Measurements from ENCODE around the gene SLU7.

Gene SLU7

GRCh38 chr5:160398806-160399205, 20.1 kb downstream of the SLU7 start:
- Histone ChIP-seq H3K27ac (ENCODE audit: low read length) (no peak overlapping the region), H3K79me2 (ENCODE audit: low read length) (no peaks in the 10 kb centered on the region), H2AFZ (ENCODE audit: low read depth, low read length) (no peak overlapping the region), H3K4me2 (ENCODE audit: low read length) (peak overlapping the region; percentile 78), H3K36me3 (replicated peaks; ENCODE audit: low read depth, low read length) (no peaks in the 10 kb centered on the region), H3K9me3 (ENCODE audit: insufficient read depth, low read length) (no peaks in the 10 kb centered on the region), H3K27me3 (ENCODE audit: low read depth, low read length) (no peaks in the 10 kb centered on the region), H3K4me1 (ENCODE audit: low read length) (peaks cover 4% of the 10 kb centered on the region; the same call in 1 of the 2 replicates), H3K4me3 (ENCODE audit: low read length) (peak overlapping the region; percentile 83), H4K20me1 (ENCODE audit: insufficient read depth, low read length) (no peaks in the 10 kb centered on the region), H3K9ac (ENCODE audit: low read length) (peak overlapping the region; percentile 72)
- TF ChIP-seq EZH2phosphoT487 (IDR thresholded peaks at IDR 0.05; ENCODE audit: low read depth) (no peak), CTCF (IDR thresholded peaks at IDR 0.05; ENCODE audit: low read depth, low read length) (no peak)

GRCh38 chr5:160397492-160397891, 21.4 kb downstream of the SLU7 start:
- TF ChIP-seq EZH2phosphoT487 (IDR thresholded peaks at IDR 0.05; ENCODE audit: low read depth) = no peak
- H3K27ac ChIP-seq (ENCODE audit: low read length) = no peak overlapping the region
- H3K9ac ChIP-seq (ENCODE audit: low read length) = no peak overlapping the region

GRCh38 chr5:160395111-160395510, 23.8 kb downstream of the SLU7 start:
- Histone ChIP-seq H3K4me3 (ENCODE audit: low read length) (no peak overlapping the region), H3K4me1 (ENCODE audit: low read length) (peaks cover 4% of the 10 kb centered on the region; the same call in 1 of the 2 replicates), H4K20me1 (ENCODE audit: insufficient read depth, low read length) (no peaks in the 10 kb centered on the region), H3K79me2 (ENCODE audit: low read length) (no peaks in the 10 kb centered on the region), H3K27ac (ENCODE audit: low read length) (no peak overlapping the region), H3K4me2 (ENCODE audit: low read length) (no peak overlapping the region), H3K9ac (ENCODE audit: low read length) (no peak overlapping the region), H3K36me3 (replicated peaks; ENCODE audit: low read depth, low read length) (no peaks in the 10 kb centered on the region), H3K27me3 (ENCODE audit: low read depth, low read length) (no peaks in the 10 kb centered on the region), H2AFZ (ENCODE audit: low read depth, low read length) (no peak overlapping the region), H3K9me3 (ENCODE audit: insufficient read depth, low read length) (no peaks in the 10 kb centered on the region)
- no peak for TF ChIP-seq CTCF (IDR thresholded peaks at IDR 0.05; ENCODE audit: low read depth, low read length)
- no peak for TF ChIP-seq EZH2phosphoT487 (IDR thresholded peaks at IDR 0.05; ENCODE audit: low read depth)

More at GRCh38 chr5:160397492-160397891, 21.4 kb downstream of the SLU7 start:
- Histone ChIP-seq H3K36me3 (replicated peaks; ENCODE audit: low read depth, low read length) (no peaks in the 10 kb centered on the region), H3K79me2 (ENCODE audit: low read length) (no peaks in the 10 kb centered on the region), H3K9me3 (ENCODE audit: insufficient read depth, low read length) (no peaks in the 10 kb centered on the region), H3K4me1 (ENCODE audit: low read length) (peaks cover 4% of the 10 kb centered on the region; the same call in 1 of the 2 replicates), H3K4me2 (ENCODE audit: low read length) (no peak overlapping the region), H2AFZ (ENCODE audit: low read depth, low read length) (no peak overlapping the region), H3K27me3 (ENCODE audit: low read depth, low read length) (no peaks in the 10 kb centered on the region), H3K4me3 (ENCODE audit: low read length) (no peak overlapping the region), H4K20me1 (ENCODE audit: insufficient read depth, low read length) (no peaks in the 10 kb centered on the region)

- no peak overlapping the region for H2AFZ ChIP-seq (ENCODE audit: low read depth, low read length)
- no peaks in the 10 kb centered on the region for H3K79me2 ChIP-seq (ENCODE audit: low read length)
- H3K9me3 ChIP-seq (ENCODE audit: insufficient read depth, low read length) = no peaks in the 10 kb centered on the region
- no peak overlapping the region for H3K9ac ChIP-seq (ENCODE audit: low read length)
- H3K4me3 ChIP-seq (ENCODE audit: low read length) = no peak overlapping the region
- no peaks in the 10 kb centered on the region for H3K4me1 ChIP-seq (ENCODE audit: low read length)
- peak; percentile 55 for TF ChIP-seq CTCF (IDR thresholded peaks at IDR 0.05; ENCODE audit: low read depth, low read length)
- no peak for TF ChIP-seq EZH2phosphoT487 (IDR thresholded peaks at IDR 0.05; ENCODE audit: low read depth)
- H4K20me1 ChIP-seq (ENCODE audit: insufficient read depth, low read length) = no peaks in the 10 kb centered on the region
- no peak overlapping the region for H3K27ac ChIP-seq (ENCODE audit: low read length)
- no peaks in the 10 kb centered on the region for H3K27me3 ChIP-seq (ENCODE audit: low read depth, low read length)
- no peaks in the 10 kb centered on the region for H3K36me3 ChIP-seq (replicated peaks; ENCODE audit: low read depth, low read length)
- no peak overlapping the region for H3K4me2 ChIP-seq (ENCODE audit: low read length)
These were observed 27.8 kb downstream of the SLU7 start for GRCh38 chr5:160390787-160391696.
